Astrocyte (in vitro differentiated cells and primary cell): ENCODE measurements around the gene ANK3. TPM values are rescaled to one million over a fixed set of nuclear protein-coding genes. Genes with fewer than 3 reads are reported as not detected.

ENCODE experiments used
- DNase-seq: peaks from one replicate; pipeline ENCODE4 v3.0.0-alpha.2; 2010; ENCODE audit warnings: low read depth
- FAIRE-seq: peaks from 2 replicates; lab custom pipeline; 2011; peaks lifted over from hg19 to GRCh38; lab: Jason Lieb, UNC
- H2AFZ ChIP-seq: 2 replicates; pipeline ENCODE4 v1.6.0; 2012; ENCODE audit warnings: low read depth, low read length, inconsistent platforms
- H3K27ac ChIP-seq: 2 replicates; pipeline ENCODE4 v1.5.1; 2011; ENCODE audit warnings: low read depth, low read length, inconsistent platforms
- H3K27me3 ChIP-seq: 2 replicates; pipeline ENCODE4 v1.6.0; 2011; ENCODE audit warnings: low read length, inconsistent platforms; ENCODE audit not compliant: insufficient read depth
- H3K36me3 ChIP-seq: 2 replicates; pipeline ENCODE4 v1.5.1; 2011; ENCODE audit warnings: low read length, inconsistent platforms; ENCODE audit not compliant: insufficient read depth
- H3K4me1 ChIP-seq: 2 replicates; pipeline ENCODE4 v1.5.1; 2011; ENCODE audit warnings: low read length, inconsistent platforms; ENCODE audit not compliant: insufficient read depth
- H3K4me2 ChIP-seq: 2 replicates; pipeline ENCODE4 v1.6.0; 2012; ENCODE audit warnings: low read length, inconsistent platforms
- H3K4me3 ChIP-seq: 2 replicates; pipeline ENCODE4 v1.5.1; 2011; ENCODE audit warnings: low read depth, mild to moderate bottlenecking, low read length, inconsistent platforms; ENCODE audit not compliant: insufficient read depth
- H3K79me2 ChIP-seq: 2 replicates; pipeline ENCODE4 v1.6.0; 2012; ENCODE audit warnings: mild to moderate bottlenecking, low read length, inconsistent platforms; ENCODE audit not compliant: insufficient read depth
- H3K9ac ChIP-seq: 2 replicates; pipeline ENCODE4 v1.6.0; 2012; ENCODE audit warnings: mild to moderate bottlenecking, low read length, inconsistent platforms
- H3K9me3 ChIP-seq: 2 replicates; pipeline ENCODE4 v1.5.1; 2012; ENCODE audit warnings: low read depth, mild to moderate bottlenecking, low read length, inconsistent platforms; ENCODE audit not compliant: insufficient read depth
- H4K20me1 ChIP-seq: 2 replicates; pipeline ENCODE4 v1.6.0; 2012; ENCODE audit warnings: low read length, inconsistent platforms; ENCODE audit not compliant: insufficient read depth
- H3K27ac Mint-ChIP-seq: one replicate; pipeline ENCODE4 v1.8.0; 2021; ENCODE audit warnings: mild to moderate bottlenecking, mixed read lengths; ENCODE audit not compliant: unreplicated experiment
- H3K27me3 Mint-ChIP-seq: one replicate; pipeline ENCODE4 v1.8.0; 2021; ENCODE audit warnings: low read depth, mixed read lengths; ENCODE audit not compliant: unreplicated experiment
- H3K36me3 Mint-ChIP-seq: one replicate; pipeline ENCODE4 v1.8.0; 2021; ENCODE audit warnings: low read depth, mixed read lengths; ENCODE audit not compliant: unreplicated experiment
- H3K4me1 Mint-ChIP-seq: one replicate; pipeline ENCODE4 v1.8.0; 2021; ENCODE audit warnings: low read depth, mixed read lengths; ENCODE audit not compliant: unreplicated experiment
- H3K4me3 Mint-ChIP-seq: one replicate; pipeline ENCODE4 v1.8.0; 2021; ENCODE audit warnings: mild to moderate bottlenecking, moderate library complexity, mixed read lengths; ENCODE audit not compliant: unreplicated experiment
- H3K9me3 Mint-ChIP-seq: one replicate; pipeline ENCODE4 v1.8.0; 2021; ENCODE audit warnings: mild to moderate bottlenecking, mixed read lengths; ENCODE audit not compliant: unreplicated experiment
- CTCF ChIP-seq: IDR thresholded peaks from 2 replicates; pipeline ENCODE4 v1.5.1; 2011; ENCODE audit warnings: low read depth, mild to moderate bottlenecking, inconsistent platforms, low read length, moderate library complexity; ENCODE audit not compliant: insufficient read depth
- EZH2 ChIP-seq: IDR thresholded peaks from 2 replicates; pipeline ENCODE4 v1.6.1; 2012; ENCODE audit warnings: mild to moderate bottlenecking, low read length, inconsistent platforms; ENCODE audit not compliant: insufficient read depth
- total RNA-seq: library from RNA; stranded (reverse); gene quantifications from 2 replicates; pipeline ENCODE4 v1.2.1, GENCODE V29; 2021

ANK3 gene
- total RNA-seq, 1 donor from 2014 or later: 21.1 TPM

GRCh38 chr10:60048091-60048501 is 341.6 kb downstream of the ANK3 start:
- Histone ChIP-seq H3K4me3 (no peak overlapping the region), H3K9me3 (no peaks in the 10 kb centered on the region), H3K79me2 (no peaks in the 10 kb centered on the region), H2AFZ (no peak overlapping the region), H4K20me1 (no peaks in the 10 kb centered on the region), H3K4me2 (no peak overlapping the region), H3K27me3 (no peaks in the 10 kb centered on the region), H3K9ac (no peak overlapping the region), H3K27ac (no peak overlapping the region), H3K36me3 (no peaks in the 10 kb centered on the region), H3K4me1 (peaks cover 4% of the 10 kb centered on the region)
- Mint-ChIP-seq H3K27me3 (no peaks in the 10 kb centered on the region), H3K9me3 (no peaks in the 10 kb centered on the region), H3K27ac (no peak overlapping the region), H3K4me1 (peaks cover 11% of the 10 kb centered on the region), H3K4me3 (no peak overlapping the region), H3K36me3 (no peaks in the 10 kb centered on the region)
- FAIRE-seq: peak; percentile 65
- TF ChIP-seq CTCF (peak; percentile 31), EZH2 (no peak)
- DNase-seq: peak; percentile 42

GRCh38 chr10:60045571-60045970 is 344.1 kb downstream of the ANK3 start:
- no peak for FAIRE-seq
- H3K36me3 Mint-ChIP-seq: no peaks in the 10 kb centered on the region

More at GRCh38 chr10:60045571-60045970, 344.1 kb downstream of the ANK3 start:
- Histone ChIP-seq H3K4me3 (no peak overlapping the region), H4K20me1 (no peaks in the 10 kb centered on the region), H3K4me1 (peaks cover 4% of the 10 kb centered on the region), H2AFZ (no peak overlapping the region), H3K79me2 (no peaks in the 10 kb centered on the region), H3K27ac (no peak overlapping the region), H3K9me3 (no peaks in the 10 kb centered on the region), H3K4me2 (no peak overlapping the region), H3K9ac (no peak overlapping the region), H3K36me3 (no peaks in the 10 kb centered on the region), H3K27me3 (no peaks in the 10 kb centered on the region)
- DNase-seq: no peak
- H3K9me3 Mint-ChIP-seq: no peaks in the 10 kb centered on the region
- no peaks in the 10 kb centered on the region for H3K27me3 Mint-ChIP-seq
- H3K27ac Mint-ChIP-seq: no peak overlapping the region
- TF ChIP-seq CTCF: no peak
- no peak for TF ChIP-seq EZH2
- no peak overlapping the region for H3K4me3 Mint-ChIP-seq
- peaks cover 11% of the 10 kb centered on the region for H3K4me1 Mint-ChIP-seq
